K562 (cell line): ENCODE data around the gene ASB10.

Source experiments
- CTCF ChIP-seq, 3 experiments: IDR thresholded peaks in 2 of 3; conservative IDR thresholded peaks in 1 of 3; 2 replicates each; pipeline ENCODE4 v1.5.1; 2011 to 2012; ENCODE audit warnings: low read length in 3 of 3, mild to moderate bottlenecking in 3 of 3, control low read depth in 2 of 3, improper control_type of control experiment in 1 of 3, inconsistent platforms in 1 of 3, low read depth in 1 of 3, mixed read lengths in 1 of 3, moderate library complexity in 1 of 3; ENCODE audit not compliant: insufficient read depth in 2 of 3
- EP300 ChIP-seq: IDR thresholded peaks from 2 replicates; pipeline ENCODE4 v1.6.1; 2012; ENCODE audit warnings: low read length, improper control_type of control experiment
- KDM1A ChIP-seq, 2 experiments: fragments of 450-650 bp; IDR thresholded peaks; 2 replicates each; pipeline ENCODE4 v1.6.1; 2016; ENCODE audit warnings: mild to moderate bottlenecking in 2 of 2
- PREB ChIP-seq: sonication (generic); formaldehyde crosslinking; IDR thresholded peaks from 2 replicates; pipeline ENCODE4 v1.8.1; 2023; ENCODE audit warnings: mild to moderate bottlenecking, missing genetic modification reagents
- TARDBP ChIP-seq: fragments of 450-650 bp; IDR thresholded peaks from 2 replicates; pipeline ENCODE4 v1.6.1; 2016
- ZBTB1 ChIP-seq: sonication (generic); formaldehyde crosslinking; IDR thresholded peaks from 2 replicates; pipeline ENCODE4 v1.8.1; 2023; ENCODE audit warnings: missing genetic modification reagents, low read depth, mild to moderate bottlenecking, borderline replicate concordance
- ZNF274 ChIP-seq: IDR thresholded peaks from 2 replicates; pipeline ENCODE4 v1.6.1; 2011; ENCODE audit warnings: low read depth, mild to moderate bottlenecking, low read length, moderate library complexity, borderline replicate concordance

- TF ChIP-seq CTCF (IDR thresholded peaks at IDR 0.05 in 2 of 3, conservative IDR thresholded peaks at IDR 0.05 in 1 of 3; ENCODE audit: insufficient read depth in 2 of 3, low read depth in 1 of 3, low read length in 3 of 3) (no peak), ZBTB1 (CRISPR knock-in tag) (no peak), TARDBP (no peak), KDM1A (IDR thresholded peaks at IDR 0.05) (no peak), ZNF274 (no peak), EP300 (no peak), PREB (no peak)
These were observed 14.3 kb upstream of the ASB10 start for GRCh38 chr7:151201344-151201743.
